GM19395 (cell line): ENCODE results near the gene PCDHB15.
"Not testable (repeated sequence)": the region's sequence is repeated elsewhere in the genome, so short reads cannot be mapped to it uniquely, and the experiment has no call there.

ENCODE experiments used
- ATAC-seq: cut with Tn5 transposase; IDR thresholded peaks from one replicate; pipeline ENCODE4 v1.9.1; 2021; ENCODE audit warnings: mild to moderate bottlenecking, moderate library complexity; ENCODE audit not compliant: unreplicated experiment

The PCDHB15 gene

GRCh38 chr5:141246971-141247370 lies 1.8 kb downstream of the PCDHB15 start:
- ATAC-seq, result not testable (repeated sequence)

GRCh38 chr5:141247434-141247833 lies 2.2 kb downstream of the PCDHB15 start:
- not testable (repeated sequence) for ATAC-seq

- ATAC-seq, result no peak
Measured at GRCh38 chr5:141250576-141250975, 5.4 kb downstream of the PCDHB15 start.

- no peak for ATAC-seq
Measured at GRCh38 chr5:141258464-141258863, 13.3 kb downstream of the PCDHB15 start.

GRCh38 chr5:141258948-141259347 lies 13.8 kb downstream of the PCDHB15 start:
- ATAC-seq, result no peak

- ATAC-seq, result no peak
Measured at GRCh38 chr5:141260458-141261237, 15.5 kb downstream of the PCDHB15 start.

GRCh38 chr5:141261238-141261546 lies 16.0 kb downstream of the PCDHB15 start:
- no peak for ATAC-seq

GRCh38 chr5:141269195-141269594 lies 24.0 kb downstream of the PCDHB15 start:
- no peak for ATAC-seq

- ATAC-seq, result no peak
Measured at GRCh38 chr5:141272906-141273305, 27.7 kb downstream of the PCDHB15 start.

GRCh38 chr5:141298376-141298775 lies 53.2 kb downstream of the PCDHB15 start:
- no peak for ATAC-seq
